ENCODE results near the gene STARD3.

The STARD3 gene

DNA sequence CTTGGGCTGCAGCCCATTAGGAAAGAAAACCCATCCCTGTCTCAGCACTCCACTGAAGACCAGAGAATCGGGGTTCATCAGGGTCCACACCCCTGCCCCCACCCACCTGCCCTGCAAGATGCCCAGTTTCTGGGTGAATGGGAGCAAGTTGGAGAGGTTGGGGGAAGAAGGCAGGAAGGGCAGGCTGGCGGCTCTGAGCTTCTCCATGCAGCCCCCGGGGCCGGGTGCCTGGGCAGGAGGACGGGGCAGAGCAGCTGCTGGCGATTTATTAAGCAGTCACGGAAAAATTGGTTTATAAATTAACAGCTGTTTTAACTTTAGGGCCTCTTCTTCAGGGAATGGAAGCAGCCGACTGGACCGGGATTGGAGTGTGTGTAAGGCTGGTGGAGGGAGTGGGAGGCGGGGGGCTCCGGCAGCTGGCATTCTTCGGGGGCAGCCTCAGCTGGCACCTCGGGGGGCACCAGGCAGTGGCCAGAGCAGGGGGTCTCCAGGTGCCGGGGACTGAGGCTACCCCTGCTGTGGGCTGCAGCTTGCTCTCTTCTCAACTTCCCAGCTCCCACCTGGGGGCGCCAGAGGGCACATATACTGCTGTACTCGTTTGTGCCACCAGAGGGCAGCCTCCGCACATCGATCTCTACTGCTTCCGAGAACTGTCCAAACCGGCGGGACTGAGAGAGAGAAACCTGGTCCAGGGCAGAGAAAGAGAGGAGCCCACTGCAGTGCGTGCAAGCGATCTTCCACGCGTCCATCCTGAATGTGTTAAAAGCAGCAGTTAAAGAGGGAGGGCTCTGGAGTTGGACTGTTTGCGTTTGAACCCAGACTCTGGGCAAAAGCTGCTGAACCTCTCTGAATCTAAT lies 15.2 kb upstream of the STARD3 start:
- DNase-seq = peak; percentile 42

DNA sequence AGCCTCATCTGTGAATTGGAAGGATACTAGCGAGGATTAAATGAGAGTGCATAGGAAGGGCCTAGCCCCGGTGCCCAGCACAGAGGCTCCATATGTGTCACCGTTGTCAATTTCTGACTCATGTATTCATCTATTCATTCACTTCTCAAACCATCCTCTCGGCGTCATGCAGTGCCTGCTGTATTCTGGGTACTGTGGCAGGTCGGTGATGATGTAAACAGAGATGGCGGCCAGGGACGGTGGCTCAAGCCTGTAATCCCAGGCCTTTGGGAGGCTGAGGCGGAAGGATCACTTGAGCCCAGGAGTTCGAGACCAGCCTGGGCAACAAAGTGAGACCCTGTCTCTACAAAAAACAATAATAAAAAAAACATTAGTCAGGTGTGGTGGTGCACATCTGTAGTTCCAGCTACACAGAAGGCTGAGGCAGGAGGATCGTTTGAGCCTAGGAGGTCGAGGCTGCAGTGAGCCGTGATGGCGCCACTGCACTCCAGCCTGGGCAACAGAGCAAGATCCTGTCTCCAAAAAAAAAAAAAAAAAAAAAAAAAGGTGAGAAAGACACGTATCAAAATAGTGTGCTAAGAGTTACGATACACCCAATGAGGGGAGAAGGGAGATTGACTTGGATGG lies 14.5 kb upstream of the STARD3 start:
- DNase-seq = no peak

DNA sequence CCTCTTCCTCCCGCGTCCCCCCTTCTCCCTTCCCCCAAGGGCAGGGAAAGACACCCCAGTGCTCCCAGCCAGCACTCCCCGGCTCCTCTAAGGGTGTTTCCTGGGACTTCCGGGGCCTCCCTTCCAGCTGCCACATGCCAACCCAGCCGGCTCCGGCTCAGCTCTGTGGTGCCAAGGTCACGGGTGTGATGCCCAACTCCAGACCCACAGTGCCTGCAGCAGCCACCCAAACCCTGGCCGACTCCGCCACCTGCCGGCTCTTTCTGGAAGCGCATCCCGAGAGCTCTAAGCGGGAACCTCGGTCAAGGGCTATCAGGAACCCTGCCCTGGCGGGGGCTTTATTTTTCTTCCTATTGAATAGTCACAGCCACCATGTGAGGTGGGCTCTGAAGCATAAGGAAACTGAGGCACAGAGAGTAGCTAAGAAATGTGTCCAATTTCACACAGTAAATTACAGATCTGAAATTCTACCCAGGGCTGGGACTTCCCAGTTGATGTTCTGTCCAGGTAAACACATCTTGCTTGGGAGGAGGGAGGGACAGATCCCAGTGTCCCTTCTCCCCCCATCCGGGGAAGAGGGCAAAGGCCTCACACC lies 13.5 kb upstream of the STARD3 start:
- DNase-seq = peak; percentile 40

DNA sequence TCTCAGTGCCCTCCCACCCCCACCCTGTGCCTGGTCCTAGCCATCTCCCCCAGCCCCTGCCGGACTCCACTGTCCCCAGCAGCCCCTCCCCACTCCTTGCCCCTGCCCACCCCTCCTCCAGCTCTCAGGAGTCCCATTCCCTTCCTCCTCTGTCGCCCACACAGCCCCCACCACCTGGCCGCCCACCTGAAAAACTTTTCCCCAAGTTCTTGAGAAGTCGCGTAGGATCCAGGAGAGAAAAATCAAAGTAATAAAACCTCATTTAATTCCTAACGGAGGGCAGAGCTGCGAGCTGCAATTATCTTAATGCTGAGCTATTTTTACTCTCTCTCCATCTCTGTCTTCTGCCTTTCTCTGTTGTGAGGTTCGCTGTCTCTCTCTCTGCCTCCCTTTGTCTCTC lies 12.6 kb upstream of the STARD3 start:
- DNase-seq = no peak

DNA sequence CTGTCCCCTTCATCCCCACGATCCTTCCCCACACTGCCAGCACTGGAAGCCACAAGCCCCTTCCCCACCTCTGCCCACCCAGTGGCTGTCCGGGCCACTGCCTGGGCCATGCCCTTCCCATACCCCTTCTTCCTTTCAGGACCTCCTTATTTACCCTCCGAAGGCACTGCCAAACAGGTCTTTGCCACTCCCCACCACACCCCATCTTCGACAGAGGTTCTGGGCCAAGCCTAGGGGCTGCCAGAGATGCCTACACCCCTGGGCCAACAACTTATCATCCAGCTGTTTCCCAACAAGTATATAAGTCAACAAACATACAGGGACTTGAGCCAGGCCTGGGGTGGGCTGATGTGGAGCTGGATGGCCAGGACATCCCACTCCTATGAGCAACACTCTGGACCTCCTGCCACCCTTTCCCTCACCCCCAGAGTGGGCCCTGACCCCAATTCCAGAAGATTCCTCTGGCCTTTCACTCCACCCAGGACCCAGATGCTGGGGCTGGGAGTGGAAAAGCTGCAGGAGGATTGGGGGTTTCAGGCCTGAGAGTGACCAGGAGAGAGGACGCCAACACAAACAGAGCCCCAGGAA lies 11.7 kb upstream of the STARD3 start:
- no peak for DNase-seq

DNA sequence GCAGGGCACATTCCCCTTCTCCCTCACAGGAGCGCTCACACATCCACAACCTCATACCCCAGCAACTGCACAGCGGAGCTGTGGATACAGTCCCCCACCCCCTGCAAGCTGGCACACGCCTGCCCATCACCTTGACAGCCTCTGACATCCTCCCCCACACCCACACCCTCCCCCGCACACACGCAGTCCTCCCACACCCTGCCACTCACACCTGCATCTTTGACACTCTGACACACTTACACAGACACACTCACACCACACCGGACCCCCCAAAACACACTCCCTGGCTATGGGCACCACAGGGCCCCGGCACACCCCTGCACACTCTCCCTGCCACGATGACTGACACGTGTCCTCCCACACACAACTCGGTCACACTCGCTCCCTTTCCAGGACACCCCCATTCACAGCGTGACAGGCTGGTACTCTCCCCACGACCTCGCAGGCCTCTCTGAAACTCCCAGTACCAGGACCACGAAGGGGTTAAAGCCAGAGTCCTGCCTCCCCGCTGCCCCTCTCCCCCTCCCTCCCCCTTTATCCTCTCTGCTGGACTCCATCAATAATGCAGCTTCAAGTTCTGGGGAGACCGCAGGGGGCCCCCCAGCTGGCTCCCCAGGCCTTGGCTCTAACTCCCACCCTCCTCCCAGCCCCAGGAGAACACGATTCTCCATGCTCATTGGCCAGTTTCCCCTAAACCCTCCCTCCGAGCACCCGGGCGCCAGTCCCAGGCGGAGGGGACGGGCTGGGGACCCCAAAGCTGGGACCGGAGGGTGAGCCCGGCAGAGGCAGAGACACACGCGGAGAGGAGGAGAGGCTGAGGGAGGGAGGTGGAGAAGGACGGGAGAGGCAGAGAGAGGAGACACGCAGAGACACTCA lies 10.5 kb upstream of the STARD3 start, which contains the start of gene PPP1R1B:
Gene PPP1R1B, plus strand, starts transcription at position 782 of the 876 bp plus-strand sequence. CDS start 441 bp downstream, outside the sequence.
- peak; percentile 26 for DNase-seq

DNA sequence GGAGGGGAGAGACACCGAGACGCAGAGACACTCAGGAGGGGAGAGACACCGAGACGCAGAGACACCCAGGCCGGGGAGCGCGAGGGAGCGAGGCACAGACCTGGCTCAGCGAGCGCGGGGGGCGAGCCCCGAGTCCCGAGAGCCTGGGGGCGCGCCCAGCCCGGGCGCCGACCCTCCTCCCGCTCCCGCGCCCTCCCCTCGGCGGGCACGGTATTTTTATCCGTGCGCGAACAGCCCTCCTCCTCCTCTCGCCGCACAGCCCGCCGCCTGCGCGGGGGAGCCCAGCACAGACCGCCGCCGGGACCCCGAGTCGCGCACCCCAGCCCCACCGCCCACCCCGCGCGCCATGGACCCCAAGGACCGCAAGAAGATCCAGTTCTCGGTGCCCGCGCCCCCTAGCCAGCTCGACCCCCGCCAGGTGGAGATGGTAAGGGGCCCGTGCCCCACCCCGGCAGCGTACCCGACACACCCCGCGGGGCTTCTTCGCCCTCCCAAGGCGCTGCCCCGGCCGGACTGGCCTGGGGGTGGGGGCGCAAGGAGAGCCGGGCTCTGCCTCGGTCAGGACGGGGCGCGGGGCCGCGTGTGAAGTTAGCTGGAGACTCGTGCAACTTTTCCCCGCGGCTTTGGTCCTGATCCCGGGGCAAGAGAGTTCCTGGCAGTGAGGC lies 9.8 kb upstream of the STARD3 start:
- no peak for DNase-seq

DNA sequence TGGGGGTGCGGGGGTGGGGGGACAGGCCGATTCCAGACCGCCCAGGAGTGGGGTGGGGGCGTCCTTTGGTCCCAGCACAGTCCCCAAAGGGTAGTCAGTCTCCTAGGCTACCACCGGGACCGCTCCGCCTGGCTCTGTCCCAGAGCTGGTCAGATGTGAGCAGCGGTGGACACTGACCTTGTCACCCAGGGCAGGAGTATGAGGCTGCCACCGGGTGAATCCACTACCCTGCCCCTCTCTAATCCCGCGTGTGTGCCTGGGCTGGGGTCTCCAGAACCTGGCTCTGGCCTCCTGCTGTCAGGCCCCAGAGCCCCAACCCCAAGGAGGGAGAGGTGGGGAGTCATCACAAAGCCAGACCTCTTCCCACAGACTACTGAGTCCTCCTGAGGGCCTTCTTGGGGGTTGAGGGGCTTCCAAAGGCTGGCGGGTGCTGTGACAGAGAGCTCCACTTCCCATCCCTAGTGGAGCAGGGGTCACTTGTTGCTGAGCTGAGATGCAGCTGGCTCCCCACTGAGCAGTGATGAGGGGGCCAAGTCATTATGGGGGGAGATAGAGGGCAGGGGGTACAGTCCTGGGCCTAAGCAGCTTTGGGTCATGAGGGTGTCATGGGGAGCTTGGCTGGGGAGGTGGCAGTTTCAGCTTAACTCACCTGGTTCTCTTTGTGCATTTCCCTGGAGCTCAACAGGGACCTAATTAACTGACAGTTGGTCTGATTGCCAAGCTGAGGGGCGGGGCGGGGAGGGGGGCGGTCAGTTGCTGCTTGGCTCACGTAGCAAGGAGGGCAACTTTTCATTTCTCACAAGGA lies 9.0 kb upstream of the STARD3 start:
- DNase-seq = no peak

DNA sequence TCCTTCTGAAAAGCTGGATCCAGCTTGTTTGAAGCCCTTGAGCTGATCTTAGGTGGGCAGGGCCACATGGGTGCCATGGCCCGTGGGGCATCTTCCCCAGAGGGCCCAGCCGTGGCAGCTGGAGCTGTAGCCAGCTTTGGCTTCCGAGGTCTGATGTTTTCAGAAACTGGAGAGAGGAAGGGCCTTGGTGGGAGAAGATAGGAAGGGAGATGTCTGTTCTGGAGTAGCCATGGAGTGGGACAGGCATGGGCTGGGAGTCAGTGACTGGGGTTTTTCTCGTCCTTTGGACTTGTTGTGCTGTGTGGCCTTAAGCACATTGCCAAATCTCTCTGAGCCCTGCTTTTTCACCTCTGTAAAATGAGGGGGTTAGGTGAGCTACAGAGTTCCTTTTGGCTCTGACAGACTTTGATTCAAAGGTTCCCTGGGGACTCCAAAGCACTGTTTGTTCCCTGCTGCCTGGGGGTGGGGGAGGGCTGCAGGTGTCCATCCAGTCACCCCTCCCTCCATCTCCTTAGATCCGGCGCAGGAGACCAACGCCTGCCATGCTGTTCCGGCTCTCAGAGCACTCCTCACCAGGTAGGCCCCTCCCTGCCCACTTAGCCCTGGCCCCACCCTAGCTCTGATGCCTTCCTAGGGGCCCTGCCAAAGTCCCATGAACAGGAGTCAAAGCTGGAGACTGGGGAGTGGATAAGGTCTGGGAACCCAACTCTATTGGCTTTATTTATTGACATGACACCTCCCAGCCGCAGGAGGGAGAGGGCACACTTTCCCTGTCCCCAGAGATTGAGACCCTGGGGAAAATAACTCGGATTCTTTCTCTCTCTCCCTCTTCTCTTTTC lies 8.1 kb upstream of the STARD3 start:
- DNase-seq = no peak

DNA sequence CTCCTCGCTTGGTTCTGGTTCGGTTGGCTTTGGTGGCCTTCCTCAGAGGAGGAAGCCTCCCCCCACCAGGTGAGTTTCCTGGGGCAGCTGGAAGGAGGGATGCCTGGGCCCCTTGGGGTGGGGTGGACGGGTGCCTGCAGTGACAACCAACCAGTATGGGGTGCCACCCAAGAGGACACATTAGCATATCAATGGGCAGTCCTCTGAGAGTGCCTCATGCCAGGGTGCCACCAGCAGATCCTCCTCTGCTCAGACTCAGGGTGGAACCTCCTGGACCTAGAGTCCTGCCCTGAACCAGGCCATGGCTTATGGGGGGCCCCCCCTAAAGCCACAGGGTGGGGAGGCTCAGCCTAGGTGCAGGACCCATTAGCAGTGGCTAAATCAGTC lies 7.5 kb upstream of the STARD3 start:
- DNase-seq = no peak

DNA sequence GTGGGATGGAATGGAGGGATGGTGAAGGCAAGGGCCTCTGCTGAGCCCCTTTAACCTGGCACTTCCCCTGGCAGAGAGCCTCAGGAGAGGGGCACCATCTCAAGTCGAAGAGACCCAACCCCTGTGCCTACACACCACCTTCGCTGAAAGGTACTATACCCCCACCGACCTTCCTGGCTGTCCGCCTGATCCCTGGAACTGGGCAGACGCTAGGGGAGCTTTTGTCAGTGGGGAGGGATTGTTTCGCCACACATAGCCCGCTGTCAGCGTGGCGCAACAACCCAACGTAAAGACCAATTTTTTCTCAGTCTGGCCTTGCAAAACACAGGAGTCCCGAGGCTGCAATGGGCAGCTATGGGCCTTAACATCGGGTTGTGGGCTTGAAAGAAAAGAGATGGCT lies 7.0 kb upstream of the STARD3 start:
- DNase-seq = no peak

DNA sequence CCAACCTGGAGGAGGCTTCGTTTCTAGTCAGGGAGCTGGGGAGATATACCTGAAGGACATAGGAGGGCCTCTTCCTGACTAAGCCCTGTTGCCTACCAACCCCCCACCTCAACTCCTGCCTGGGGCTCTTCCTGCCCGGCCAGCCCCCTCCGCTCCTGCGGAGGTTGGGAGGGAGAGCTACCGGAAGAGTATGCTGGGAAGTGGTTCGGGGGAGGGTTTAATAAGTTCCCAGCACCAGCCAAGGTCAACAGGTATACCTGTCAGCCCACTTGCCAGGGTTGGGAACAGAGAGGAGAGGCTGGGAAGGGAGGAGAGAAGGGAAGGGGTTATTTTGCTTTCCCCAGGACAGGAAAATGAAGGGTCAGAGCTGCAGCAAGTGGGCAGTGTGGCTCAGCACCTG lies 5.5 kb upstream of the STARD3 start:
- DNase-seq = no peak

DNA sequence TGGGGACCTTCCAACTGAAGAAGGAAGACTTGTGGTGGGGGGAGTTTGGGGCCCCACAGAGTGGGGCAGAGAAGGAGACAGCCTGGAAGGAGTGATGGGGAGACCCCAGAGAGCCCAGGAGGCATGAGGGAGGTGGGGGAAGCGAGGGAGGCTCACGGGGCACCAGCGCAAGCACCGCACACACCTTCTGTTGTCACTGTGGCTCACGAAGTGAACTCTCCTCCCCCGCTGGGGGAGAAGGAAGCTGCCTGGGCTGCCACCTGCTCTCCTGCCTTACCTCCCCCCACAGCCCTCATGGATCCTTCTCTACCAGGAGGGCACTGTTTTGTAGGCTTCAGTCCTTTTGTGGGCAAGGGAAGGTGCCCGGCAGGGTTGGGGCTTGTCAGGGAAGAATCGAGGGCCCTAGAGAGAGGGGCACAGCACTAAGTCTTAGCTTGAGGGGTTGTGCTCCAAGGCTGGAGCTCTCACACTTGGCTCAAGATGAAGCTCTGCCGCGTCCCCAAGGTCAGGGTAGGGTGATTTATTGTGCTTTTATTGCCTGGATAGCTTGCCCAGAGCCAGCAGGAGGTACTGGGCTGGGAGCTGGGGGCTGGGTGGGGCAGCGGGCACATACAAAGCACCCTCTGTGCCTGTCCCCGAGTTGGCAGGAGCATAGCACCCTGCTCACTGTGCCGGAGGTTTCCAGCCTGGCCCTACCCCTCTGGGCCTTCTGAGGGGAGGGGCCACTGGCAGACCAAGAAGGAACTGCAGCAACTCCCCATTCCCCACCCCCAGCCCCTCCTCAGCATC lies 4.6 kb upstream of the STARD3 start:
- DNase-seq = peak; percentile 36

DNA sequence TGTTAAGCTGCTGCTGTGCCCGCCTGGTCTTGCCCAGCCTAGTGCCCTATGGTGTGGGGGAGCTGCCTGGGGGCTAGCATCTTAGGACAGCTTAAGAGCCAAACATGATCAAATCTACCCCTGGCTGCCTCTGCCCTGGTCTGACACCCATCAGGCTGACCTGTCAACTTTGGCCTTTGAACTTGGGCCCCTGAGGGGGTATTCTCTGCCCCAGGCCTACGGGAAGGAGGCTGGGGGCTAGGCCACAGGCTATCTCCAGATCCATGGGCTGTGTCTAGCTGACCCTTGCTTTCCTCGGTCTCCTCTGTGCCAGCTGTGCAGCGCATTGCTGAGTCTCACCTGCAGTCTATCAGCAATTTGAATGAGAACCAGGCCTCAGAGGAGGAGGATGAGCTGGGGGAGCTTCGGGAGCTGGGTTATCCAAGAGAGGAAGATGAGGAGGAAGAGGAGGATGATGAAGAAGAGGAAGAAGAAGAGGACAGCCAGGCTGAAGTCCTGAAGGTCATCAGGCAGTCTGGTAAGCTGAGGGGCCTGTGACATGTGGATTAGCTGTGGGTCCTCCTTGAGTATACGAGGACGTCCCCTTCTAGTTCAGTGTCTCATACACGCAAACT lies 3.3 kb upstream of the STARD3 start:
- DNase-seq = no peak

DNA sequence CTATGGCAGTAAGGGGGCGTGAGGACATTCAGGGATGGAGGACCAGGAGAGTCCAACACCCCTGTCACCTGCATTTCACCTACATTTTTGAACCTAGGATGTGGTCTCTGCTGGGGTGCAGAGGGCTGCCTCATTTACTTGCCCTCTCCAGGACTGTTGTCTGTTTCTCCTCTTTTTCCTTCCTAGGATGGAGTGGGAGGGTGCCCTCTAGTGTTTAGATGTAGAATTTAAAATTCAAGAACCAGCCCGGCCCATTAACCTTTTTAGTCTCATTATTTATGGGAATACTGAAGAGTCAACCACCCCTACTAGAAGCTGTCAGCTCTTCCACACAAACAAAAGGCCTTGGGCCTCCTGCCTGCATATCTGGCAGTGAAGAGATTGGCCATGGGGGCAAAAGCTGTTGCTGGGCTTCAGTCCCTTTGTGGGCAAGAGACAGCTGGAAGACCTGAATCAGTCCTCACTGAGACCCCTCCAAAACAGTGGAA lies 2.5 kb upstream of the STARD3 start:
- DNase-seq = peak; percentile 51

DNA sequence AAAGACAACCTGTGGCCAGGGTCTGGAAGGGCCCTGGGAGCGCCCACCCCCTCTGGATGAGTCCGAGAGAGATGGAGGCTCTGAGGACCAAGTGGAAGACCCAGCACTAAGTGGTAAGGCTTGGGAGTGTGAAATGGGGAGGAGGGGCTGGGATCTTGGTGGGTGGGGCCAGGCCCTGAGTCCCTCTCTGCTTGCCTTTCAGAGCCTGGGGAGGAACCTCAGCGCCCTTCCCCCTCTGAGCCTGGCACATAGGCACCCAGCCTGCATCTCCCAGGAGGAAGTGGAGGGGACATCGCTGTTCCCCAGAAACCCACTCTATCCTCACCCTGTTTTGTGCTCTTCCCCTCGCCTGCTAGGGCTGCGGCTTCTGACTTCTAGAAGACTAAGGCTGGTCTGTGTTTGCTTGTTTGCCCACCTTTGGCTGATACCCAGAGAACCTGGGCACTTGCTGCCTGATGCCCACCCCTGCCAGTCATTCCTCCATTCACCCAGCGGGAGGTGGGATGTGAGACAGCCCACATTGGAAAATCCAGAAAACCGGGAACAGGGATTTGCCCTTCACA lies 1.2 kb upstream of the STARD3 start:
- DNase-seq = no peak

DNA sequence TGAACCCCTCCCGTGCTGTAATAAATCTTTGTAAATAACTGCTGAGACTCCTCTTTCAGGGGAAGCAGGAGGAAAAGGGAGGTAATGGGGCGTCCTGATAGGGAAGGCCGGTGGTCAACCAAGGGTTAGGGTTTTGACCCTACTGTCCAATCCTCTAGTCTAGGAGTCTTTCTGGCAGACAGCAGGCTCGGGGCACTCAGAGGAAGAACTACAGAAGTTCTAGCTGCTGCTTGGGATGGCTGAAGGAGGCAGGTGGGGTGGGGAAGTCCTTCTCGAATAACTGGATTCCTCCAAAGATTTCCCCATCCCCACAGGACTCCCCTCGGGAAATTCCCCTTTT lies 387 bp upstream of the STARD3 start:
- DNase-seq = no peak

DNA sequence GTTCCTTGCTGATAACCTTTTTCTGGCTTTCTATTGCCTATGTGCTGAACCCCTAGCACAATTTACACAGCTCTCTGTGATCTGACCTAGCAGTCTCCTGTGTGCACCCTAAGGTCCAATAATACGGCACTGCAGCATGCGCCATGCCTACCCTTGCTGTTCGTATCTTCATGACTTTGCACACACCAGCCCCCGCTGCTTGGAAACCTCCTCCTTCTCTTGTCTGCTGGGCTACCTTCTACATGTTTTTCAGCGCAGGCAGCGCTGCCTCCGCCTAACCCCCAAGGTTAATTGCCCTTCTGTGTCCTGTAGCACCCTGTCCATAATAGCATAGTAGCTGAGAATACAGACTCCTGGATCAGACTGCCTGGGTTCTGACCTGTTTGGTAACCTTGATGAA lies 1.4 kb downstream of the STARD3 start:
- no peak for DNase-seq

DNA sequence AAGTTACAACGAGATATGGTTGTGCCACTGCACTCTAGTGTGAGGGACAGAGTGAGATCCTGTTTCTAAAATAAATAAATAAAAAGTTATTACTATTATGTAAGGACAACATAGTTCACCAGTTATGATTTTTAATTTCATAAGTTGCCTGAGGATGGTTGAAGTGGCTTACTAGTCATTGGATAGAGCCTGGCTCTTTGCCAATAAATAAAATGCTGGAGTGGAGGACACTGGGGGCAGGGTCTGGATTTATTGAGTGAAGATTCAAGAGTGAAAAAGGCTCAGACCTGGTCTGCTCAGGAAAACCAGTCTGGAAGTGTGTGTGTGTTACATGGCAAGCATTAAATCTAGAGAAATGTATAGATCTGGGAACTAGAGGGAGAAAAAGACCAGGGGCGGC lies 2.1 kb downstream of the STARD3 start:
- DNase-seq = no peak

Measured in NCI-H2171 (cell line).